SK-N-SH (cell line): Measurements from ENCODE around the gene CDH7. TPM values are rescaled to one million over a fixed set of nuclear protein-coding genes. Genes with fewer than 3 reads are reported as not detected.

Experiments
- CTCF ChIA-PET: fragments of 300-600, 350-600 bp; formaldehyde crosslinking; extraction: SDS; loops from one replicate; lab custom pipeline; 2021; lab: Yijun Ruan, JAX
- POLR2A ChIA-PET: fragments of 350-600 bp; sonication (Branson Sonifier 250); formaldehyde crosslinking; extraction: SDS; loops from one replicate; lab custom pipeline; 2020; ENCODE audit warnings: antibody characterized with exemption, inconsistent platforms; lab: Yijun Ruan, JAX
- DNase-seq: peaks from one replicate; pipeline ENCODE4 v3.0.0; 2012
- H2AFZ ChIP-seq: fragments of 200-600 bp; sonication (generic); 2 replicates; pipeline ENCODE4 v1.8.1; 2016; ENCODE audit warnings: antibody characterized with exemption, mild to moderate bottlenecking, low read depth
- H3F3A ChIP-seq: fragments of 200-600 bp; sonication (generic); replicated peaks from 2 replicates; pipeline ENCODE3; 2016; ENCODE audit warnings: antibody characterized with exemption, mild to moderate bottlenecking; ENCODE audit not compliant: insufficient read depth
- H3K27ac ChIP-seq, 2 experiments: fragments of 200-500 bp in 1 of 2; fragments of 200-600 bp in 1 of 2; sonication (Bioruptor generic) in 1 of 2; sonication (generic), shearing (Covaris generic) in 1 of 2; 2 replicates each; pipeline versions ENCODE4 v1.5.1 to v1.6.1; 2014 to 2016; ENCODE audit warnings: low read depth in 2 of 2, inconsistent platforms in 1 of 2, low read length in 1 of 2, mild to moderate bottlenecking in 1 of 2, mixed read lengths in 1 of 2
- H3K27me3 ChIP-seq: fragments of 200-600 bp; sonication (generic), shearing (Covaris generic); 2 replicates; pipeline ENCODE4 v1.6.1; 2016; ENCODE audit warnings: mixed run types; ENCODE audit not compliant: insufficient read depth
- H3K36me3 ChIP-seq, 2 experiments: fragments of 200-500 bp in 1 of 2; fragments of 200-600 bp in 1 of 2; sonication (Bioruptor generic) in 1 of 2; sonication (generic) in 1 of 2; replicated peaks in 1 of 2; 2 replicates each; pipeline versions ENCODE3 to v1.5.1; 2014 to 2016; ENCODE audit warnings: low read length in 1 of 2, mild to moderate bottlenecking in 1 of 2; ENCODE audit not compliant: insufficient read depth in 2 of 2, control insufficient read depth in 1 of 2
- H3K4me1 ChIP-seq, 2 experiments: fragments of 200-500 bp in 1 of 2; fragments of 200-600 bp in 1 of 2; sonication (Bioruptor generic) in 1 of 2; sonication (generic), shearing (Covaris generic) in 1 of 2; 2 replicates each; pipeline versions ENCODE4 v1.5.1 to v1.6.1; 2014 to 2016; ENCODE audit warnings: low read depth in 1 of 2, low read length in 1 of 2, mixed run types in 1 of 2; ENCODE audit not compliant: insufficient read depth in 2 of 2, control insufficient read depth in 1 of 2
- H3K4me2 ChIP-seq: fragments of 200-600 bp; sonication (generic), shearing (Covaris generic); 2 replicates; pipeline ENCODE4 v1.6.1; 2017; ENCODE audit warnings: mixed run types
- H3K4me3 ChIP-seq, 2 experiments: fragments of 200-500 bp in 1 of 2; fragments of 200-600 bp in 1 of 2; sonication (Bioruptor generic) in 1 of 2; sonication (generic), shearing (Covaris generic) in 1 of 2; 2 replicates each; pipeline versions ENCODE4 v1.5.1 to v1.8.1; 2014 to 2016; ENCODE audit warnings: low read depth in 2 of 2, inconsistent platforms in 1 of 2, low read length in 1 of 2, mild to moderate bottlenecking in 1 of 2, mixed read lengths in 1 of 2, moderate library complexity in 1 of 2
- H3K79me2 ChIP-seq: fragments of 200-600 bp; sonication (generic); 2 replicates; pipeline ENCODE4 v1.8.1; 2017; ENCODE audit warnings: mild to moderate bottlenecking; ENCODE audit not compliant: insufficient read depth
- H3K9ac ChIP-seq: fragments of 200-600 bp; sonication (generic); 2 replicates; pipeline ENCODE4 v1.6.1; 2017; ENCODE audit warnings: mixed run types
- H3K9me2 ChIP-seq: fragments of 200-600 bp; sonication (generic); 2 replicates; pipeline ENCODE4 v1.6.1; 2017; ENCODE audit warnings: mixed run types
- H3K9me3 ChIP-seq: fragments of 200-600 bp; sonication (generic); 2 replicates; pipeline ENCODE4 v1.6.1; 2017; ENCODE audit warnings: mixed run types, mild to moderate bottlenecking, moderate library complexity
- H4K20me1 ChIP-seq: fragments of 200-600 bp; sonication (generic); 2 replicates; pipeline ENCODE4 v1.6.1; 2017; ENCODE audit warnings: mild to moderate bottlenecking, mixed run types; ENCODE audit not compliant: insufficient read depth
- CHD2 ChIP-seq: fragments of 150-350 bp; IDR thresholded peaks from 2 replicates; pipeline ENCODE4 v1.6.1; 2018; ENCODE audit warnings: low read length; ENCODE audit not compliant: partially characterized antibody
- ELF1 ChIP-seq: IDR thresholded peaks from 2 replicates; pipeline ENCODE4 v1.4.0; 2012
- EP300 ChIP-seq, 2 experiments: IDR thresholded peaks; 2 replicates each; pipeline versions ENCODE4 v1.4.0 to v1.6.1; 2012; ENCODE audit warnings: borderline replicate concordance in 1 of 2, low read depth in 1 of 2, low read length in 1 of 2
- EZH2phosphoT487 ChIP-seq: fragments of 200-600 bp; sonication (generic); IDR thresholded peaks from 2 replicates; pipeline ENCODE4 v1.6.1; 2017; ENCODE audit warnings: low read depth, mixed run types, mild to moderate bottlenecking, antibody characterized with exemption, moderate library complexity, borderline replicate concordance
- FOSL2 ChIP-seq: IDR thresholded peaks from 2 replicates; pipeline ENCODE4 v1.4.0; 2012; ENCODE audit warnings: low read depth, mild to moderate bottlenecking, moderate library complexity, borderline replicate concordance
- FOXM1 ChIP-seq: IDR thresholded peaks from 2 replicates; pipeline ENCODE4 v1.4.0; 2012; ENCODE audit warnings: low read depth, mild to moderate bottlenecking
- GATA2 ChIP-seq: sonication (generic); formaldehyde crosslinking; IDR thresholded peaks from 2 replicates; pipeline ENCODE4 v1.5.0; 2020; ENCODE audit warnings: mild to moderate bottlenecking, missing genetic modification reagents
- JUND ChIP-seq: IDR thresholded peaks from 2 replicates; pipeline ENCODE4 v1.4.0; 2012
- MEF2A ChIP-seq: IDR thresholded peaks from 2 replicates; pipeline ENCODE4 v1.4.0; 2012; ENCODE audit warnings: low read depth, borderline replicate concordance
- MXI1 ChIP-seq: IDR thresholded peaks from 2 replicates; pipeline ENCODE4 v1.6.1; 2012; ENCODE audit warnings: mild to moderate bottlenecking, low read depth, low read length, improper control_type of control experiment
- RAD21 ChIP-seq: IDR thresholded peaks from 2 replicates; pipeline ENCODE4 v1.6.1; 2012; ENCODE audit warnings: mild to moderate bottlenecking, low read length
- RCOR1 ChIP-seq: fragments of 150-350 bp; IDR thresholded peaks from 2 replicates; pipeline ENCODE4 v1.6.1; 2017; ENCODE audit warnings: antibody characterized with exemption, low read length
- RFX5 ChIP-seq: IDR thresholded peaks from 2 replicates; pipeline ENCODE4 v1.6.1; 2012; ENCODE audit warnings: mild to moderate bottlenecking, improper control_type of control experiment, low read length
- RXRA ChIP-seq: IDR thresholded peaks from 2 replicates; pipeline ENCODE4 v1.4.0; 2012; ENCODE audit warnings: low read depth, mild to moderate bottlenecking, borderline replicate concordance
- SIN3A ChIP-seq: IDR thresholded peaks from 2 replicates; pipeline ENCODE4 v1.6.1; 2012; ENCODE audit warnings: low read depth, mild to moderate bottlenecking, low read length, moderate library complexity, borderline replicate concordance
- SMC3 ChIP-seq: IDR thresholded peaks from 2 replicates; pipeline ENCODE4 v1.6.1; 2012; ENCODE audit warnings: low read depth, low read length, improper control_type of control experiment
- TAF1 ChIP-seq: IDR thresholded peaks from 2 replicates; pipeline ENCODE4 v1.6.1; 2012; ENCODE audit warnings: low read depth, mild to moderate bottlenecking, low read length, moderate library complexity, borderline replicate concordance
- TCF12 ChIP-seq: IDR thresholded peaks from 2 replicates; pipeline ENCODE4 v1.4.0; 2012
- TEAD4 ChIP-seq: IDR thresholded peaks from 2 replicates; pipeline ENCODE4 v1.4.0; 2012; ENCODE audit warnings: mild to moderate bottlenecking, borderline replicate concordance; ENCODE audit not compliant: insufficient read depth
- WGBS: methylation state at CpG from one replicate; pipeline ENCODE4 v1.1.6; 2017; ENCODE audit warnings: low lambda C conversion rate; 5-methylcytosine and 5-hydroxymethylcytosine counted together
- polyA plus RNA-seq, 3 experiments: library from polyadenylated mRNA; depleted of rRNA; stranded (reverse); fragments of >200 nt; gene quantifications; 2 replicates each; pipeline ENCODE4 v1.2.3, GENCODE V29; 2012
- TF ChIP-seq, protein P1 (sequence below): IDR thresholded peaks from 2 replicates; pipeline ENCODE4; 2012
- TF ChIP-seq, protein P2 (sequence below): IDR thresholded peaks from 2 replicates; pipeline ENCODE4 v1.4.0; 2012; ENCODE audit warnings: low read depth, borderline replicate concordance
- TF ChIP-seq, protein P3 (sequence below): fragments of 150-350 bp; IDR thresholded peaks from 2 replicates; pipeline ENCODE4 v1.6.1; 2016; ENCODE audit warnings: mild to moderate bottlenecking, low read depth, low read length
- TF ChIP-seq, protein P4 (sequence below): fragments of 150-350 bp; IDR thresholded peaks from 2 replicates; pipeline ENCODE4 v1.6.1; 2017; ENCODE audit warnings: antibody characterized with exemption, low read length, low read depth, borderline replicate concordance

CDH7 gene
- polyA plus RNA-seq, 1 of the 3 experiments (the other 2 are of a cell fraction) = not detected

DNA sequence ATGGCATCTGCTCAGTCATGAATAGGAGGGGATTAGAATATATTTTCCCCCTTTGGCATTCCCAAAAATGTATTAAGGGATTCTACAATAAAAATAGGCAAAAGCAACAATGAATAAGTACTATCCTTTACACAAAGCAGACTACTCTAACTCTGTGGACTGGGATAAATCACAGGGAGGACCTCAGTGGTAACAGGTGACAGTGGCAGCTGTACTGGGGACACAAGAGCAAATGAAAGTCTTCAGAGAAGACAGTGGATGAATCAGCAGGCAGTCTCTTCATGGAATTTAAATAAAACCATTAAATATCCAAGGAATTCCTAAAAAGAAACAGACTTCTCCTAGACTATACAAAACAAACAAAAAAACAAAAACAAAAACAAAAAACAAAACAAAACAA lies 4.8 kb downstream of the CDH7 start:
- ChIA-PET CTCF (interaction anchor here (1.0 kb wide), 2 partner anchors 32 to 33 kb away, joined by 3 read pairs; no protein-coding TSS in a partner anchor), POLR2A (no interaction called here)
- Histone ChIP-seq H2AFZ (no peak overlapping the region), H4K20me1 (no peaks in the 10 kb centered on the region), H3K27ac (no peak overlapping the region), H3K9me2 (0 out of 2 replicates have a peak, but pooled peaks cover 3% of the 10 kb centered on the region), H3K27me3 (no peaks in the 10 kb centered on the region), H3K4me2 (no peak overlapping the region), H3K4me3 (no peak overlapping the region), H3K9me3 (no peaks in the 10 kb centered on the region), H3K36me3 (no peaks in the 10 kb centered on the region), H3F3A (no peaks in the 10 kb centered on the region), H3K79me2 (no peaks in the 10 kb centered on the region; the same call in 1 of the 2 replicates), H3K9ac (no peak overlapping the region), H3K4me1 (peaks cover 0 to 5% of the 10 kb centered on the region in 2 experiments; a peak in 2 of 4 replicates)
- DNase-seq = no peak
- TF ChIP-seq MEF2A (no peak), FOSL2 (no peak), TEAD4 (no peak), RAD21 (no peak), CHD2 (no peak), FOXM1 (no peak), EZH2phosphoT487 (no peak)
- TF ChIP-seq, protein P1, sequence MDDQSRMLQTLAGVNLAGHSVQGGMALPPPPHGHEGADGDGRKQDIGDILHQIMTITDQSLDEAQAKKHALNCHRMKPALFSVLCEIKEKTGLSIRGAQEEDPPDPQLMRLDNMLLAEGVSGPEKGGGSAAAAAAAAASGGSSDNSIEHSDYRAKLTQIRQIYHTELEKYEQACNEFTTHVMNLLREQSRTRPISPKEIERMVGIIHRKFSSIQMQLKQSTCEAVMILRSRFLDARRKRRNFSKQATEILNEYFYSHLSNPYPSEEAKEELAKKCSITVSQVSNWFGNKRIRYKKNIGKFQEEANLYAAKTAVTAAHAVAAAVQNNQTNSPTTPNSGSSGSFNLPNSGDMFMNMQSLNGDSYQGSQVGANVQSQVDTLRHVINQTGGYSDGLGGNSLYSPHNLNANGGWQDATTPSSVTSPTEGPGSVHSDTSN = no peak
- TF ChIP-seq, protein P2, sequence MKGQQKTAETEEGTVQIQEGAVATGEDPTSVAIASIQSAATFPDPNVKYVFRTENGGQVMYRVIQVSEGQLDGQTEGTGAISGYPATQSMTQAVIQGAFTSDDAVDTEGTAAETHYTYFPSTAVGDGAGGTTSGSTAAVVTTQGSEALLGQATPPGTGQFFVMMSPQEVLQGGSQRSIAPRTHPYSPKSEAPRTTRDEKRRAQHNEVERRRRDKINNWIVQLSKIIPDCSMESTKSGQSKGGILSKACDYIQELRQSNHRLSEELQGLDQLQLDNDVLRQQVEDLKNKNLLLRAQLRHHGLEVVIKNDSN = no peak

DNA sequence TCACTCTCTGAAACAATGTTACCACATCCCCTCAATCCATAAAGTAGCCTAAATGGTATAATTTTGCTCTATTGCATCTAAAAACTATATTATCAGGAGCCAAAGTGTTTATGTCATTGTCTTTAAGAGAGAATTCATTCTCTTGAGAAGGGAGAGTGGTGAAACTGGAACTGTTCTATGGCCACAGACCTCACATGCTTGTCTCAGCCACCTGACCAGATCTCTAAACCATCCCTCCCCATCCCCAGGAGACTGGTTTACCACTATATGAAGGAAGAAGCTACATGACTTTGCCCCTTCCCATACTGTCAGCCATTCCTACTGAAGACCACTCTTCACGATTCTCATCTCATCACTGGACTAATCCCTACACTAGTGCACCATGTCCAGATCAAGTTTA lies 9.6 kb downstream of the CDH7 start:
- WGBS = 0% methylated on average over 1 of the region's 1 CpG
- TF ChIP-seq, protein P2 = no peak
- TF ChIP-seq GATA2 (CRISPR knock-in tag) (no peak), RCOR1 (no peak), EP300 (IDR thresholded peaks at IDR 0.05; ENCODE audit: borderline replicate concordance in 1 of 2, low read depth in 1 of 2, low read length in 1 of 2) (no peak), TEAD4 (no peak), MXI1 (no peak), SIN3A (no peak), CHD2 (no peak), RFX5 (no peak), SMC3 (no peak), TCF12 (no peak), ELF1 (no peak), EZH2phosphoT487 (no peak), TAF1 (no peak), RXRA (no peak), JUND (no peak)
- TF ChIP-seq, protein P1 = no peak
- TF ChIP-seq, protein P3, sequence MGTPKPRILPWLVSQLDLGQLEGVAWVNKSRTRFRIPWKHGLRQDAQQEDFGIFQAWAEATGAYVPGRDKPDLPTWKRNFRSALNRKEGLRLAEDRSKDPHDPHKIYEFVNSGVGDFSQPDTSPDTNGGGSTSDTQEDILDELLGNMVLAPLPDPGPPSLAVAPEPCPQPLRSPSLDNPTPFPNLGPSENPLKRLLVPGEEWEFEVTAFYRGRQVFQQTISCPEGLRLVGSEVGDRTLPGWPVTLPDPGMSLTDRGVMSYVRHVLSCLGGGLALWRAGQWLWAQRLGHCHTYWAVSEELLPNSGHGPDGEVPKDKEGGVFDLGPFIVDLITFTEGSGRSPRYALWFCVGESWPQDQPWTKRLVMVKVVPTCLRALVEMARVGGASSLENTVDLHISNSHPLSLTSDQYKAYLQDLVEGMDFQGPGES = no peak
- TF ChIP-seq, protein P4, sequence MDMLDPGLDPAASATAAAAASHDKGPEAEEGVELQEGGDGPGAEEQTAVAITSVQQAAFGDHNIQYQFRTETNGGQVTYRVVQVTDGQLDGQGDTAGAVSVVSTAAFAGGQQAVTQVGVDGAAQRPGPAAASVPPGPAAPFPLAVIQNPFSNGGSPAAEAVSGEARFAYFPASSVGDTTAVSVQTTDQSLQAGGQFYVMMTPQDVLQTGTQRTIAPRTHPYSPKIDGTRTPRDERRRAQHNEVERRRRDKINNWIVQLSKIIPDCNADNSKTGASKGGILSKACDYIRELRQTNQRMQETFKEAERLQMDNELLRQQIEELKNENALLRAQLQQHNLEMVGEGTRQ = no peak

More for the DNA sequence above, 9.6 kb downstream of the CDH7 start:
- H3K27ac ChIP-seq = no peak overlapping the region
- H3K9me3 ChIP-seq = no peaks in the 10 kb centered on the region
- ChIA-PET CTCF (interaction anchor here (4.4 kb wide), 1 partner anchor 7 kb away, joined by 21 read pairs; no protein-coding TSS in a partner anchor), POLR2A (no interaction called here)
- DNase-seq = no peak
- no peak overlapping the region for H3K9ac ChIP-seq
- no peaks in the 10 kb centered on the region; a peak in 3 of 4 replicates for H3K4me1 ChIP-seq
- no peaks in the 10 kb centered on the region; the same call in 1 of the 2 replicates for H3K79me2 ChIP-seq
- 0 out of 2 replicates have a peak, but pooled peaks cover 3% of the 10 kb centered on the region for H3K9me2 ChIP-seq
- no peaks in the 10 kb centered on the region for H3K36me3 ChIP-seq
- no peak overlapping the region for H3K4me3 ChIP-seq
- H3K27me3 ChIP-seq = no peaks in the 10 kb centered on the region
- no peaks in the 10 kb centered on the region for H4K20me1 ChIP-seq
- no peaks in the 10 kb centered on the region for H3F3A ChIP-seq
- H2AFZ ChIP-seq = no peak overlapping the region
- H3K4me2 ChIP-seq = no peak overlapping the region
